ENCODE data around the gene WDR90.

The WDR90 gene

DNA sequence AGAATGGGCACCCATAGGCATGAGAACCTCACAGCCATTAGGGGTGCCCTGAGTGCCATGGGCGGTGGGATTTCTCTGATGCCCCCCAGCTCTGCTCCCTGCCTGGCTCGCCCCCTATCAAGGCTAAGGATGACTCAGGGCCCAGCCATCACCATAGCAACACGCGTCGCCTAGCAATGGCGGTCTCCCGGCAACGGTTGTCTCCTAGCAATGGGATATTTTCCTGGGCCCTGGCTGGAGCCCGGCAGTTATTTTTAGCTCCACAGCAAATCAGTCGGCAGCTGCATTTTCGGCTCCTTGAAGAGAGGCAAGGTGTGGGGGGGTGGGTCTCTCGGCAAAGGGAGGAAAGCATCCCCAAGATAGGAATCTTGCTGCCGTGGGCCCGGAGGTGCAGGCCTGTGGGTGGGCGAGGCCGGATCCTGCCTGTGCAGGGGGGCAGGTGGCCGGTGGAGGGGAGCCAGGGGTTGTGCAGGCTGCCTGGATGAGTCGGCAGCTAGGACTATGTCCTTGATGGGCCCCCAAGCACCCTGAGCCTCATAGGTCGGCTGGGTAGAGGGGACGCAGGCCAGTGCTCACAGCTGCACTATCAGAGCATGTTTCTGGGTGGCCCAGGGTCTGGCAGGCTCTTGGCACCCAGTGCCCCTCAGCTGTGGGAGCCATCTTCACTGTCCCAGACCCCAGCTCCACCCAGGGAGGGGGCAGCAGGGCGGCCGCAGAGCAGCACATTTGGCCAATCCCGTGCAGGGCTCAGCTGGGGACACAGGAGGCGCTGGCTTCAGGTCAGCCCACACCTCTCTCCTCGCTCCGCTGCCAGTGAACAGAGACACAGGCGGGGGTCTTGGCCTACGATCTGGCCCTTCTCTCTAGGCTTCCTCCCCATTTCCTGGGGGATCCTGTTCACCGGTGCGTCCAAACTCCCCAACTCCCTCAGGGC is 60.7 kb downstream of the WDR90 start:
- CTCF ChIA-PET, result interaction anchor here (0.7 to 5.7 kb wide), 8 partner anchors 8 to 393 kb away, joined by 3 to 119 read pairs (median 5); partner anchors contain the start of genes ANTKMT, CHTF18 and RPUSD1
- peaks cover 8% of the 10 kb centered on the region for H3K4me1 ChIP-seq (ENCODE audit: control insufficient read depth, insufficient read depth, low read length)
- no peak for TF ChIP-seq YY1 (tag by site-specific recombination; IDR thresholded peaks at IDR 0.05)
- TF ChIP-seq ZNF239 (tag by site-specific recombination; IDR thresholded peaks at IDR 0.05), result no peak
- TF ChIP-seq, protein P1, sequence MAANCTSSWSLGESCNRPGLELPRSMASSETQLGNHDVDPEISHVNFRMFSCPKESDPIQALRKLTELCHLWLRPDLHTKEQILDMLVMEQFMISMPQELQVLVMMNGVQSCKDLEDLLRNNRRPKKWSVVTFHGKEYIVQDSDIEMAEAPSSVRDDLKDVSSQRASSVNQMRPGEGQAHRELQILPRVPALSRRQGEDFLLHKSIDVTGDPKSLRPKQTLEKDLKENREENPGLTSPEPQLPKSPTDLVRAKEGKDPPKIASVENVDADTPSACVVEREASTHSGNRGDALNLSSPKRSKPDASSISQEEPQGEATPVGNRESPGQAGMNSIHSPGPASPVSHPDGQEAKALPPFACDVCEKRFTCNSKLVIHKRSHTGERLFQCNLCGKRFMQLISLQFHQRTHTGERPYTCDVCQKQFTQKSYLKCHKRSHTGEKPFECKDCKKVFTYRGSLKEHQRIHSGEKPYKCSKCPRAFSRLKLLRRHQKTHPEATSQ (tag by site-specific recombination; IDR thresholded peaks at IDR 0.05), result no peak
- TF ChIP-seq ZNF24 (tag by site-specific recombination; IDR thresholded peaks at IDR 0.05), result no peak
- 0 out of 2 replicates have a peak, but pooled peaks have one; percentile 22 for TF ChIP-seq ZBTB20 (tag by site-specific recombination; IDR thresholded peaks at IDR 0.05)
- TF ChIP-seq ZBTB17 (tag by site-specific recombination; IDR thresholded peaks at IDR 0.05), result 0 out of 2 replicates have a peak, but pooled peaks have one; percentile 23
- peak; percentile 89 for TF ChIP-seq GLIS2 (tag by site-specific recombination; IDR thresholded peaks at IDR 0.05)
- no peak for TF ChIP-seq ZNF391 (tag by site-specific recombination; IDR thresholded peaks at IDR 0.05; ENCODE audit: borderline replicate concordance, low read depth)
- TF ChIP-seq ZNF423 (tag by site-specific recombination; IDR thresholded peaks at IDR 0.05), result no peak
- TF ChIP-seq, protein P2, sequence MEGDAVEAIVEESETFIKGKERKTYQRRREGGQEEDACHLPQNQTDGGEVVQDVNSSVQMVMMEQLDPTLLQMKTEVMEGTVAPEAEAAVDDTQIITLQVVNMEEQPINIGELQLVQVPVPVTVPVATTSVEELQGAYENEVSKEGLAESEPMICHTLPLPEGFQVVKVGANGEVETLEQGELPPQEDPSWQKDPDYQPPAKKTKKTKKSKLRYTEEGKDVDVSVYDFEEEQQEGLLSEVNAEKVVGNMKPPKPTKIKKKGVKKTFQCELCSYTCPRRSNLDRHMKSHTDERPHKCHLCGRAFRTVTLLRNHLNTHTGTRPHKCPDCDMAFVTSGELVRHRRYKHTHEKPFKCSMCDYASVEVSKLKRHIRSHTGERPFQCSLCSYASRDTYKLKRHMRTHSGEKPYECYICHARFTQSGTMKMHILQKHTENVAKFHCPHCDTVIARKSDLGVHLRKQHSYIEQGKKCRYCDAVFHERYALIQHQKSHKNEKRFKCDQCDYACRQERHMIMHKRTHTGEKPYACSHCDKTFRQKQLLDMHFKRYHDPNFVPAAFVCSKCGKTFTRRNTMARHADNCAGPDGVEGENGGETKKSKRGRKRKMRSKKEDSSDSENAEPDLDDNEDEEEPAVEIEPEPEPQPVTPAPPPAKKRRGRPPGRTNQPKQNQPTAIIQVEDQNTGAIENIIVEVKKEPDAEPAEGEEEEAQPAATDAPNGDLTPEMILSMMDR (tag by site-specific recombination; IDR thresholded peaks at IDR 0.05), result no peak
- TF ChIP-seq KLF9 (tag by site-specific recombination; IDR thresholded peaks at IDR 0.05; ENCODE audit: low read depth), result no peak
- TF ChIP-seq ZNF366 (tag by site-specific recombination; conservative IDR thresholded peaks at IDR 0.05), result no peak
- no peak for TF ChIP-seq ZNF175 (tag by site-specific recombination; IDR thresholded peaks at IDR 0.05)
- TF ChIP-seq ZNF311 (tag by site-specific recombination; IDR thresholded peaks at IDR 0.05; ENCODE audit: borderline replicate concordance), result no peak
- TF ChIP-seq, protein P3, sequence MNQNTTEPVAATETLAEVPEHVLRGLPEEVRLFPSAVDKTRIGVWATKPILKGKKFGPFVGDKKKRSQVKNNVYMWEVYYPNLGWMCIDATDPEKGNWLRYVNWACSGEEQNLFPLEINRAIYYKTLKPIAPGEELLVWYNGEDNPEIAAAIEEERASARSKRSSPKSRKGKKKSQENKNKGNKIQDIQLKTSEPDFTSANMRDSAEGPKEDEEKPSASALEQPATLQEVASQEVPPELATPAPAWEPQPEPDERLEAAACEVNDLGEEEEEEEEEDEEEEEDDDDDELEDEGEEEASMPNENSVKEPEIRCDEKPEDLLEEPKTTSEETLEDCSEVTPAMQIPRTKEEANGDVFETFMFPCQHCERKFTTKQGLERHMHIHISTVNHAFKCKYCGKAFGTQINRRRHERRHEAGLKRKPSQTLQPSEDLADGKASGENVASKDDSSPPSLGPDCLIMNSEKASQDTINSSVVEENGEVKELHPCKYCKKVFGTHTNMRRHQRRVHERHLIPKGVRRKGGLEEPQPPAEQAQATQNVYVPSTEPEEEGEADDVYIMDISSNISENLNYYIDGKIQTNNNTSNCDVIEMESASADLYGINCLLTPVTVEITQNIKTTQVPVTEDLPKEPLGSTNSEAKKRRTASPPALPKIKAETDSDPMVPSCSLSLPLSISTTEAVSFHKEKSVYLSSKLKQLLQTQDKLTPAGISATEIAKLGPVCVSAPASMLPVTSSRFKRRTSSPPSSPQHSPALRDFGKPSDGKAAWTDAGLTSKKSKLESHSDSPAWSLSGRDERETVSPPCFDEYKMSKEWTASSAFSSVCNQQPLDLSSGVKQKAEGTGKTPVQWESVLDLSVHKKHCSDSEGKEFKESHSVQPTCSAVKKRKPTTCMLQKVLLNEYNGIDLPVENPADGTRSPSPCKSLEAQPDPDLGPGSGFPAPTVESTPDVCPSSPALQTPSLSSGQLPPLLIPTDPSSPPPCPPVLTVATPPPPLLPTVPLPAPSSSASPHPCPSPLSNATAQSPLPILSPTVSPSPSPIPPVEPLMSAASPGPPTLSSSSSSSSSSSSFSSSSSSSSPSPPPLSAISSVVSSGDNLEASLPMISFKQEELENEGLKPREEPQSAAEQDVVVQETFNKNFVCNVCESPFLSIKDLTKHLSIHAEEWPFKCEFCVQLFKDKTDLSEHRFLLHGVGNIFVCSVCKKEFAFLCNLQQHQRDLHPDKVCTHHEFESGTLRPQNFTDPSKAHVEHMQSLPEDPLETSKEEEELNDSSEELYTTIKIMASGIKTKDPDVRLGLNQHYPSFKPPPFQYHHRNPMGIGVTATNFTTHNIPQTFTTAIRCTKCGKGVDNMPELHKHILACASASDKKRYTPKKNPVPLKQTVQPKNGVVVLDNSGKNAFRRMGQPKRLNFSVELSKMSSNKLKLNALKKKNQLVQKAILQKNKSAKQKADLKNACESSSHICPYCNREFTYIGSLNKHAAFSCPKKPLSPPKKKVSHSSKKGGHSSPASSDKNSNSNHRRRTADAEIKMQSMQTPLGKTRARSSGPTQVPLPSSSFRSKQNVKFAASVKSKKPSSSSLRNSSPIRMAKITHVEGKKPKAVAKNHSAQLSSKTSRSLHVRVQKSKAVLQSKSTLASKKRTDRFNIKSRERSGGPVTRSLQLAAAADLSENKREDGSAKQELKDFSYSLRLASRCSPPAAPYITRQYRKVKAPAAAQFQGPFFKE (tag by site-specific recombination; IDR thresholded peaks at IDR 0.05; ENCODE audit: borderline replicate concordance), result no peak
- peak; percentile 74 for TF ChIP-seq ZNF600 (tag by site-specific recombination; IDR thresholded peaks at IDR 0.05)
- TF ChIP-seq ZNF121 (tag by site-specific recombination; IDR thresholded peaks at IDR 0.05), result no peak
- TF ChIP-seq, protein P4, sequence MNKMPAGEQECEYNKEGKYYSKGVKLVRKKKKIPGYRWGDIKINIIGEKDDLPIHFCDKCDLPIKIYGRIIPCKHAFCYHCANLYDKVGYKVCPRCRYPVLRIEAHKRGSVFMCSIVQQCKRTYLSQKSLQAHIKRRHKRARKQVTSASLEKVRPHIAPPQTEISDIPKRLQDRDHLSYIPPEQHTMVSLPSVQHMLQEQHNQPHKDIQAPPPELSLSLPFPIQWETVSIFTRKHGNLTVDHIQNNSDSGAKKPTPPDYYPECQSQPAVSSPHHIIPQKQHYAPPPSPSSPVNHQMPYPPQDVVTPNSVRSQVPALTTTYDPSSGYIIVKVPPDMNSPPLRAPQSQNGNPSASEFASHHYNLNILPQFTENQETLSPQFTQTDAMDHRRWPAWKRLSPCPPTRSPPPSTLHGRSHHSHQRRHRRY (tag by site-specific recombination; IDR thresholded peaks at IDR 0.05), result no peak
- TF ChIP-seq KLF7 (tag by site-specific recombination; IDR thresholded peaks at IDR 0.05; ENCODE audit: borderline replicate concordance), result no peak
- TF ChIP-seq ZNF341 (tag by site-specific recombination; IDR thresholded peaks at IDR 0.05; ENCODE audit: low read depth), result no peak
- TF ChIP-seq PATZ1 (tag by site-specific recombination; IDR thresholded peaks at IDR 0.05), result peak; percentile 49; the same call in 1 of the 2 replicates
- peak; percentile 58; the same call in 1 of the 2 replicates for TF ChIP-seq ZNF223 (tag by site-specific recombination; IDR thresholded peaks at IDR 0.05)
- no peak for TF ChIP-seq ZNF670 (tag by site-specific recombination; IDR thresholded peaks at IDR 0.05; ENCODE audit: low read depth)
- TF ChIP-seq ZNF324 (tag by site-specific recombination; IDR thresholded peaks at IDR 0.05), result no peak
- no peak for TF ChIP-seq ZNF677 (tag by site-specific recombination; IDR thresholded peaks at IDR 0.05)

More for the DNA sequence above, 60.7 kb downstream of the WDR90 start:
- Histone ChIP-seq H3K27ac (ENCODE audit: extremely low read depth, low read depth, low read length) (no peak overlapping the region), H3K36me3 (ENCODE audit: control insufficient read depth in 2 of 2, insufficient read depth in 1 of 2, low read length in 2 of 2) (no peaks in the 10 kb centered on the region), H3K4me3 (ENCODE audit: low read depth, low read length) (no peak overlapping the region), H3K9me3 (ENCODE audit: control insufficient read depth, insufficient read depth, low read depth, low read length) (no peaks in the 10 kb centered on the region)
- POLR2A ChIA-PET, result interaction anchor here (0.6 to 1.8 kb wide), 9 partner anchors 11 to 416 kb away, joined by 3 to 12 read pairs (median 5); partner anchors contain the start of genes ANTKMT, CHTF18, GNG13 and RPUSD1

All from HEK293 (cell line).